GM18517 (cell line): ENCODE data around the gene P2RX6.
"Not testable (repeated sequence)": the region's sequence is repeated elsewhere in the genome, so short reads cannot be mapped to it uniquely, and the experiment has no call there.

Source experiments
- ATAC-seq: cut with Tn5 transposase; IDR thresholded peaks from one replicate; pipeline ENCODE4 v1.9.1; 2021; ENCODE audit warnings: mild to moderate bottlenecking, moderate library complexity; ENCODE audit not compliant: unreplicated experiment

The P2RX6 gene

GRCh38 chr22:20993304-20994127 lies 21.4 kb upstream of the P2RX6 start:
- no peak for ATAC-seq

- no peak for ATAC-seq
These were observed 20.6 kb upstream of the P2RX6 start for GRCh38 chr22:20994128-20994901.

- no peak for ATAC-seq
These were observed 20.1 kb upstream of the P2RX6 start for GRCh38 chr22:20994902-20995241.

- no peak for ATAC-seq
These were observed 19.5 kb upstream of the P2RX6 start for GRCh38 chr22:20995329-20996030.

GRCh38 chr22:20996031-20996410 lies 18.9 kb upstream of the P2RX6 start:
- ATAC-seq, result no peak

DNA sequence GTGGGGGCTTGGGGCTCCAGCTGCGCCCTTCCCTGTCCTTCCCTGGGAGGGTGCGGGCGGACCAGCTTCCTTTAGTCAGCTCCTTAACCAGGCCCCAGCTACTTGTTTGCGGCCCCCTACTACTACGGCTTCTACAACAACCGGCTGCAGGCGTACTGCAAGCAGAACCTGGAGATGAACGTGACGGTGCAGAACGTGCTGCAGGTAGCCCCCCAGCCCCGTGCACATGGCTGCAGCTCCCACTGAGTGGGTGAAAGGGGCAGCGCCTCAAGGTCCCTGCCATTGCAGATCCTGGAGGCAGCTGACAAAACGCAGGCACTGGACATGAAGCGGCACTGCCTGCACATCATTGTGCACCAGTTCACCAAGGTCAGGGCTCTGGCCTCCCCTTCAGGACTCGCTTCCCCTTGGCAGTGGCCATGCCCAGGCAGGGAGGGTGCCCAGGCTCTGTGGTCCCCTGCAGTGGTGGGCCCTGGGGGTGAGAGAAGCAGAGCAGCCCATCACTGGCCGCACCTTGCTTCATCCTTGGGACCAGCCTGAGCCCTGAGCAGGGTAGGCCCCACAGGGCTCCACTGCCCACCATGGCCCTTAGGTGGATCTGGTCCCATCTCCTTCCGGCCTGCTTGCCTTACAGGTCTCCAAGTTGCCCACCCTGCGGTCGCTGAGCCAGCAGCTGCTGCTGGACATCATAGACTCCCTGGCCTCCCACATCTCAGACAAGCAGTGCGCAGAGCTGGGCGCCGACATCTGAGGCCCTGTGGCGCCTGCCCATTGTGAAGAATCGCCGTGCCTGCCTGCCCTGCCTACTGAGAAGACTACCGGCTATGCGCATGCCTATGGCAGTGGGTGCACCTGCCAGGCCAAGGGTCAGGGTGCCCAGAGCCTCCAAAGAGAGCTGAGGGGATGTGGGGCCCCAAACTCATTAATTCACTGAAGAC lies 18.1 kb upstream of the P2RX6 start:
- ATAC-seq, result no peak

GRCh38 chr22:20997536-20998257 lies 17.3 kb upstream of the P2RX6 start:
- ATAC-seq, result no peak

DNA sequence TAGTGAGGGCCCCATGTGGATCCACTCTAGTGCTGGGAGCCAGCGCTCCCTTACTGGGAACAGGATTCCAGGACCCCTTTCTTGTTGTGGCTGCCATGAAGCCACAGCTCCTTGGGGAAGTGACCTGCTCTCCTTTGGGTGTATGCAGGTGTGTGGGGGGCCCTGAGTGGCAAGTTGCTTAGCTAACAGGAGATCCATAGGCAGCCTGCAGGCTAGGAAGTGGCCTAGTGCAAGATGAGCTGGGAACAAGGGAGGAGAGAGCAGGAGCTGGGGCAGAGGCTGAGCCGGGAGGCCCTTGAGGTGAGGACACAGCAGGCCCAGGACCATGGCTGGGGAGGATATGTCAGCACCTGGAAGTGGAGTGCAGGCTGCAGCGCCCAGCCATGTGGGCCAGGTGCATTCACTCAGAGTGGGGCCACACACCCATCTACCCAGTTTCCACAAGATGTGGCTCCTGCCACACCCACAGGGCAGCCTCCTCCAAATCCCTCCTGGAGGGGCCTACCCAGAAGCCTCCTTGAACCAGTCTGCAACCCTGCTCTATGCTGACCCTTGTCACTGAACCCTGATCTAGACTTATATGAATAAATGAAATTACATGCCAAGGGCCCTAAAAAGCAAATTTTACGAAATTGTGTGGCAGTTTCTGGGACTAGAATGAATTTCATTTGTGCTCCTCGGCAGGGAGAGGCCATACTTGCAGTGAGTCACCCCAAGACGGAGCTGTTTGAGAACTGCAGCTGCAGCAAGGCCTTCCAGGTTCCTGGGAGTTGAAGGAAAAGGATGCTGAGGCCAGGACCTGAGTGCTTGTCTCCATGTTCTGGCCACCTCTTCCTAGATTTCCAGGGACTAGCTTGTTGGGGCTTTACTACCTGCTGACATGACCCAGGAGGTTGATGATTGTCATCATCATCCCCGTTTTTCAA lies 16.3 kb upstream of the P2RX6 start:
- no peak for ATAC-seq

GRCh38 chr22:20999350-21000206 lies 15.4 kb upstream of the P2RX6 start:
- ATAC-seq, result no peak

DNA sequence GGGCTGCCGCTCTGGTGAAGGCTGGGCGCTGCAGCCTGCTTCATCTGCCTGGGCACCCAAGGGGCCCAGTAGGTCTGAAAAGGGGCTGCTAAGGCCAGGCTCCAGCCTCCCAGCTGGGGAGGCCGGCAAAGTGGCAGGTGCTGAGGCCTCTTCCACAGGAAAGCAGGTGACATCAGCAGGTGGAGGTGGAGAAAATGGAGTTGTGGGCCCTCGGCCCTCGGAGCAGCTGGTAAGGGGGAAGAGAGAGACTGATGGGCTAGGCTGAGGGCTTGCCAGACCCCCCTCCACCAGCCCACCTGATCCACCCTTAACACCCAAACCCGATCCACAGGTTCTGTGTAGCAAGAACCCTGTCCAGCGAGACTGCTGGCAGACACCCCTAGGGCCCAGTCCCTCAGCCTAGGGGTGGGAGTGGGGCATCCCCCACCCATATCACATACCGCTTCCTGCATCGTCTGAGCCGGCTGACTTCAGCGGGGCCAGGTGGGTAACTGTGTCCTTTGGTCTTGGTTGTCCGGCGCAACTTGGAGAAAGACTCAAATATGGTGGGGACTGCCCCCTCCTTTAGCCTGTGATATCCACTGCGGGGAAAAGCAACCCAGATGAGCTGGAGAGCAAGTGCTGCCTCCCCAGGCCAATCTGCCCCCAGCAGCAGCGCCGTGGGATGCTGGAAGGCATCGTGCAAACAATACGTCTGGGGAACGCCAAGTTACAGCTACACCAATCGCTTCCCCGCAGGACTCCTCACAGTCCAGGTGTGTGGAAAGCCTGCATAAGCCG lies 14.6 kb upstream of the P2RX6 start:
- no peak for ATAC-seq

DNA sequence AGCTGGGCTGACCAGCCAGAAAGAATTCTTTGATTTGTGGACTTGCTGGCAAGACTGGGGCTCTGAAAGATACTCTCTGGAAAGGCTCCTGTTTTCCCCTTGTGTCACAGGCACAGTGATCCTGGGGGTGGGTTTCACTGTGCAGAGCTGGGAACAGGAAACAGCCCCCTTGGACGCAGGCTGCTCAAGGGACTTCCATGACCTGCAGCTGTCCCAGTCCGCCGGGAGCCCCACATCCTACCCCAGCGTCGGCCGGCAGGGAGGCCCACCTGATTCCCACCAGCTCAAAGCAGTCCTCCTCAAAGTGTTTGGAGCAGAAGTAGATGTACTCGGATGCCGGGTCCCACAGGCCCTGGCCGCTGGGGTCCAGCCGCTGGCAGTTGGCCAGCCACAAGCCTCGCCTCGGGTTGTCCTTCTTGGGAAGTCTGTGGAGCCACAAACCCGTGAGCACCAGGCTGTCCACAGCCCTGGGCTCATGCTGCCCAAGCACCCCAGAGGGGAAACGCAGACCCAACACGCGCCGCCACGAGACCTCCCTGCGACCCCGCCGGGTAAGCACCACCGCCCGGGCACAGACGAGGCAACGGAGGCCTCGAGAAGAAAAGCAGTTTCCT lies 13.9 kb upstream of the P2RX6 start:
- no peak for ATAC-seq

DNA sequence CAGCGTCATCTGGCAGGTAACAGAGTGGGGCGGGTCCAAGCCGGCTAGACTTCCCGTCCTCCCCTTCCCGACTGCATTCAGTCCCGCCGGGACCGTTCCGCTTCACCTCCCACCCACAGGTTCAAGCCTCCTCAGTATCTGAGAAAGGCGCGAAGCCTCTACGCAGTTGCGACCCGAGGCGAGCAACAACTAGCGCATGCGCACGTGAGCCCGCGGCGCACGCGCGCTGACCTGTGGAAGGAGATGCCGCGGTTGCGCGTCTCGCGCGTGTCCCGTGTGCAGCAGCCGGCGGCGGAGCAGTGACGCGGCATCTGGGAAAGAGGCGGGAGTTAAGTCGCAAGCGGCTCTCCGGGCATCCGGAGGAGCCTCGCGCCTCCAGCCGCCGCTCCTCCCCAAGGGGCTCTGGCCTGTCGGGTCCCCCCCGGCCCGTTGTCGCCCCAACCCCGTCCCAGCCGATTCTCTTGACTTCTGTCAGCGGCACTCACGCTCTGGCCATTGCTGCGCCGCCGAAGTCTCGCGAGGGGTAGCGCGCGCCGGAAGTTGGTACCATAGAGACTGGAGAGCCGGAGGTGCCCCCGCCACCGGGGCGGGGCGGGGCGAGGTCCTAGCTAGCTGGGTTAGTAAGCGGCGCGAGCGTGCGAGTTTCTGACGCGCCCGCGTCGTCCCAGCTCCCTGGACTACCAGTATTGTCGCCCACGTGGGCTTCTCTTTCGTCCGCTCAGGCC lies 13.2 kb upstream of the P2RX6 start, which contains the start of gene THAP7:
Gene THAP7, minus strand, starts transcription at position 518 of the 725 bp plus-strand sequence. Its CDS starts 207 bp downstream, at position 311.
- peak; percentile 75 for ATAC-seq

DNA sequence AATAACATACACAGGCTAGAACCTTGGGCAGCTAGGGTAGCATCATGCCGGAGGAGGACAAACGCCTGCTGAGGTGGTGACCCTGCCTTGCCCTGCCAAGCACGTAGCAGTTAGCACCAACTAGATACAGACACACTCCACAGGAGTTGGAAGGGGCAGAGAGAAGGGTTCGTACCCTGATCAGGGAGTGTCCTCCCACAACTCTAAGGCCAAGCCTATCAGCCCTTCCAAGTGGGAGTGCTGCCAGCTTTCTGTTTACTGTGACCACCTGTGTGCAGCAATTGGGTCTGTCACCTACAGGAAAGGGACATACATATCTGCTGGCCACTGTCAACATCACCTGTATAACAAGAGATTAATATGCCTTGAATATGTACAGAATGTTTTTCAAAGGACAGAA lies 11.2 kb upstream of the P2RX6 start:
- ATAC-seq, result no peak

DNA sequence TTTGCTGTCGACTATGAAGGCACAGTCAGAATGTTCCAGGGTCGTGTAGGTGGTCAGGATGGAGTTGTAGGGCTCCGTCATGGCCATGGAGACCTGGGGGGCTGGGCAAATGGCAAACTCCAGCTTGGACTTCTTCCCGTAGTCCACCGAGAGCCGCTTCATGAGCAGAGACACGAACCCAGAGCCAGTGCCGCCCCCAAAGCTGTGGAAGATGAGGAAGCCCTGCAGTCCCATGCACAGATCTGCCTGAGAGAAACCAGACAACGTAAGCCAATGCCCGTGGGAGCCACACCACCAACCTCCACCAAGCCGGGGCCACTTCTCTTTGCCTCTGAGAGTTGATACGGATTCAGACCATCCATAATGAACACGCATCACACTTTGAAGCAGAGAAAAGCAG lies 5.8 kb upstream of the P2RX6 start:
- not testable (repeated sequence) for ATAC-seq

DNA sequence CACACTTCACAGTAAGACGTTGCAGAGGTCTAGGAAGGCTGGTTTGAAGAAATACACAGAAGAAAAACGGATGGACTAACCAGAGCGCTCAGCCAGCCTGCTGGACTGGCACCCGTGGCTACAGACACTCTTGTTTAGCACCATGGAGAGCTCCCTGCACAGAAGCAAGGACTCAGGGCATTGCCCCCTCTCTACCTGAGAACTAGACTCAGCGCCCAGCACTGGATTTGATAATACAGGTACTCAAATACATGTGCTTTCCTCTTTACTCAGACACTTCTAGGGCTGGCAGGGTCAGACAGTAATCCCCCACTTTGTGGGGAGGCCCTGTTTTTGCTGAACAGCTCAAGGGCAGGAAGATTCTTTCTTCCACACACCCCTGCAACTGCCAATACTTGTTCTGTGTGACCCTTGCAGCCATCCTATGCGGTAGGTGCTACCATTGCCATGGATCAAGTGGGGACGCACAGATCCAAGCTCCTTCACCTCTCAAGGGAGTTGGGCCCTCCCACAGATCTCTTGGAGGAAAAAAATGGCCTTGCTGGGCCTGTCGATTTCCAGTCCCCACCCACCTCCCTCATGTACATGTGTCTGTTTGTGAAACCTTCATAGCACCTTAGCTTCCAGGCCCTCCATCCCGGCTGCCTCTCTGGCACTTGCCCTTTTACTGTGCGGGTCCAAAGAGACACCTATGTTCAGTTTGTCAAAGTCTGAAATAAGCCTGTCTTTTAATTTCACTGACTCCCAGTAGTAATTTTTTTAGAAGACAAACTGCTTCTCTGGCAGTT lies 5.1 kb upstream of the P2RX6 start:
- ATAC-seq, result no peak
